Hepatocyte (in vitro differentiated cells): Measurements from ENCODE around the gene CCNDBP1. TPM values are rescaled to one million over a fixed set of nuclear protein-coding genes. Genes with fewer than 3 reads are reported as not detected.

ENCODE experiments used
- DNase-seq: peaks from one replicate; pipeline ENCODE4 v3.0.0-alpha.2; 2016; ENCODE audit warnings: low spot score
- H2AFZ ChIP-seq: fragments of 200-600 bp; sonication (generic); 2 replicates; pipeline ENCODE4 v1.6.0; 2016; ENCODE audit warnings: antibody characterized with exemption, mild to moderate bottlenecking
- H3K27ac ChIP-seq: fragments of 200-600 bp; sonication (generic); 2 replicates; pipeline ENCODE4 v1.5.1; 2016; ENCODE audit warnings: mild to moderate bottlenecking
- H3K27me3 ChIP-seq: fragments of 200-600 bp; sonication (generic); 2 replicates; pipeline ENCODE4 v1.6.1; 2016
- H3K36me3 ChIP-seq: fragments of 200-600 bp; sonication (generic); replicated peaks from 2 replicates; pipeline ENCODE4 v1.5.1; 2016; ENCODE audit warnings: low read depth; ENCODE audit not compliant: insufficient read depth
- H3K4me1 ChIP-seq: fragments of 200-600 bp; sonication (generic); 2 replicates; pipeline ENCODE4 v1.5.1; 2016; ENCODE audit warnings: mild to moderate bottlenecking, moderate library complexity; ENCODE audit not compliant: insufficient read depth
- H3K4me2 ChIP-seq: fragments of 200-600 bp; sonication (generic); 2 replicates; pipeline ENCODE4 v1.6.0; 2016
- H3K4me3 ChIP-seq: fragments of 200-600 bp; sonication (generic); 2 replicates; pipeline ENCODE4 v1.5.1; 2016; ENCODE audit warnings: mild to moderate bottlenecking
- H3K79me2 ChIP-seq: fragments of 200-600 bp; sonication (generic); 2 replicates; pipeline ENCODE4 v1.6.0; 2017; ENCODE audit warnings: mild to moderate bottlenecking
- H3K9me2 ChIP-seq: fragments of 200-600 bp; sonication (generic); replicated peaks from 2 replicates; pipeline ENCODE4 v1.6.0; 2017; ENCODE audit warnings: mild to moderate bottlenecking; ENCODE audit not compliant: insufficient read depth
- H3K9me3 ChIP-seq: fragments of 200-600 bp; sonication (generic); 2 replicates; pipeline ENCODE4 v1.5.1; 2016; ENCODE audit warnings: low read depth, mild to moderate bottlenecking
- H4K20me1 ChIP-seq: fragments of 200-600 bp; sonication (generic); 2 replicates; pipeline ENCODE4 v1.6.0; 2016; ENCODE audit warnings: mild to moderate bottlenecking; ENCODE audit not compliant: insufficient read depth, poor library complexity, severe bottlenecking
- EZH2 ChIP-seq: fragments of 200-600 bp; sonication (generic); IDR thresholded peaks from 2 replicates; pipeline ENCODE4 v1.6.1; 2016; ENCODE audit warnings: antibody characterized with exemption, mild to moderate bottlenecking, borderline replicate concordance
- EZH2phosphoT487 ChIP-seq: fragments of 200-600 bp; sonication (generic); IDR thresholded peaks from one replicate; pipeline ENCODE4 v1.6.1; 2018; ENCODE audit warnings: antibody characterized with exemption, mild to moderate bottlenecking, low read depth, moderate library complexity; ENCODE audit not compliant: unreplicated experiment, severe bottlenecking
- WGBS: methylation state at CpG from one replicate; pipeline ENCODE4 v1.1.6; 2016; ENCODE audit warnings: low lambda C conversion rate; ENCODE audit errors: missing lambda C conversion rate; 5-methylcytosine and 5-hydroxymethylcytosine counted together
- polyA plus RNA-seq: library from polyadenylated mRNA; unstranded; fragments of >200 nt; fragmentation: Nextera tagmentation; extraction: Ambion mirVana; gene quantifications from 2 replicates; pipeline ENCODE4 v1.2.1, GENCODE V29; 2016
- total RNA-seq: library from RNA; depleted of rRNA; stranded (reverse); fragments of >200 nt; gene quantifications from 2 replicates; pipeline ENCODE4 v1.2.3, GENCODE V29; 2014
- TF ChIP-seq, protein P1 (sequence below): fragments of 200-600 bp; sonication (generic); IDR thresholded peaks from 2 replicates; pipeline ENCODE4 v1.5.1; 2016; ENCODE audit warnings: antibody characterized with exemption, mild to moderate bottlenecking; ENCODE audit not compliant: poor library complexity

The CCNDBP1 gene
- total and polyA plus RNA-seq, 2 experiments from 2014 or later, result 53.5 to 60.3 TPM

- Histone ChIP-seq H3K36me3 (no peaks in the 10 kb centered on the region), H3K9me2 (no peaks in the 10 kb centered on the region), H3K4me3 (no peak overlapping the region), H4K20me1 (no peaks in the 10 kb centered on the region), H3K4me2 (no peak overlapping the region), H2AFZ (no peak overlapping the region), H3K27me3 (no peaks in the 10 kb centered on the region), H3K4me1 (no peaks in the 10 kb centered on the region), H3K79me2 (no peaks in the 10 kb centered on the region), H3K27ac (no peak overlapping the region), H3K9me3 (no peaks in the 10 kb centered on the region)
- no peak for TF ChIP-seq EZH2
- TF ChIP-seq, protein P1, sequence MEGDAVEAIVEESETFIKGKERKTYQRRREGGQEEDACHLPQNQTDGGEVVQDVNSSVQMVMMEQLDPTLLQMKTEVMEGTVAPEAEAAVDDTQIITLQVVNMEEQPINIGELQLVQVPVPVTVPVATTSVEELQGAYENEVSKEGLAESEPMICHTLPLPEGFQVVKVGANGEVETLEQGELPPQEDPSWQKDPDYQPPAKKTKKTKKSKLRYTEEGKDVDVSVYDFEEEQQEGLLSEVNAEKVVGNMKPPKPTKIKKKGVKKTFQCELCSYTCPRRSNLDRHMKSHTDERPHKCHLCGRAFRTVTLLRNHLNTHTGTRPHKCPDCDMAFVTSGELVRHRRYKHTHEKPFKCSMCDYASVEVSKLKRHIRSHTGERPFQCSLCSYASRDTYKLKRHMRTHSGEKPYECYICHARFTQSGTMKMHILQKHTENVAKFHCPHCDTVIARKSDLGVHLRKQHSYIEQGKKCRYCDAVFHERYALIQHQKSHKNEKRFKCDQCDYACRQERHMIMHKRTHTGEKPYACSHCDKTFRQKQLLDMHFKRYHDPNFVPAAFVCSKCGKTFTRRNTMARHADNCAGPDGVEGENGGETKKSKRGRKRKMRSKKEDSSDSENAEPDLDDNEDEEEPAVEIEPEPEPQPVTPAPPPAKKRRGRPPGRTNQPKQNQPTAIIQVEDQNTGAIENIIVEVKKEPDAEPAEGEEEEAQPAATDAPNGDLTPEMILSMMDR, result no peak
- no peak for TF ChIP-seq EZH2phosphoT487
- WGBS, result 89% methylated on average over 15 of the region's 15 CpGs
- no peak for DNase-seq
Observed at GRCh38 chr15:43210172-43210745, 25.1 kb downstream of the CCNDBP1 start.

DNA sequence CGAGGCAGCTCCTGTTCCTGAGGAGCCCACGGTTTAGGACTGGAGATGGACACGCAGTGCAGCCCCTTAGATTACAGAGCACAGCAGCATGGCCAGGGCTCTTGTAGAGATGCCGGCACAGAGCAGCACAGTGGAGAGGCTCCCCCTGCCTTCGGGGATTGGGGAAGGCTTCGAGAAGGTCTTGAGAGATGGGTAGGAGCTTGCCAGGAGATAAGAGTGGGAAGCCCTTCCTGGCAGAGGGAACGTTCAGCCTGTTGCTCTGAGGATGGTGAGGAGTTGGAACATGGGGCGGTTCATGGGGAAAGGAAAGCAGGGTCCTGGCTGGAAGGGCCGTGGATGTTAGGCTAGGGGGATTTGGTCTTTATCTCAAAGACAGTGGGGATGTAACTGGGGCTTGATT, 25.6 kb downstream of the CCNDBP1 start:
- Histone ChIP-seq H3K4me3 (no peak overlapping the region), H3K9me3 (no peaks in the 10 kb centered on the region), H3K4me1 (no peaks in the 10 kb centered on the region), H3K4me2 (no peak overlapping the region), H2AFZ (no peak overlapping the region), H3K79me2 (no peaks in the 10 kb centered on the region), H4K20me1 (no peaks in the 10 kb centered on the region), H3K27ac (no peak overlapping the region), H3K36me3 (no peaks in the 10 kb centered on the region), H3K27me3 (no peaks in the 10 kb centered on the region), H3K9me2 (no peaks in the 10 kb centered on the region)
- WGBS, result 81% methylated on average over 9 of the region's 9 CpGs
- TF ChIP-seq EZH2, result no peak
- TF ChIP-seq, protein P1, result no peak
- TF ChIP-seq EZH2phosphoT487, result no peak
- no peak for DNase-seq

GRCh38 chr15:43211224-43211735, 26.1 kb downstream of the CCNDBP1 start:
- no peak for DNase-seq
- H3K4me3 ChIP-seq, result no peak overlapping the region
- no peak overlapping the region for H3K4me2 ChIP-seq
- no peaks in the 10 kb centered on the region for H3K79me2 ChIP-seq
- H4K20me1 ChIP-seq, result no peaks in the 10 kb centered on the region
- H3K27me3 ChIP-seq, result no peaks in the 10 kb centered on the region
- WGBS, result 89% methylated on average over 4 of the region's 4 CpGs
- H3K27ac ChIP-seq, result no peak overlapping the region
- no peaks in the 10 kb centered on the region for H3K36me3 ChIP-seq
- no peak overlapping the region for H2AFZ ChIP-seq
- no peaks in the 10 kb centered on the region for H3K9me2 ChIP-seq
- no peaks in the 10 kb centered on the region for H3K9me3 ChIP-seq
- TF ChIP-seq, protein P1, result no peak
- no peak for TF ChIP-seq EZH2phosphoT487
- no peak for TF ChIP-seq EZH2
- no peaks in the 10 kb centered on the region for H3K4me1 ChIP-seq
